ENCODE data around the gene CDKN2AIPNL. TPM values are rescaled to one million over a fixed set of nuclear protein-coding genes. Genes with fewer than 3 reads are reported as not detected.
"Not testable (repeated sequence)": the region's sequence is repeated elsewhere in the genome, so short reads cannot be mapped to it uniquely, and the experiment has no call there.

CDKN2AIPNL gene
- total RNA-seq, 1 donor from 2014 or later, result 37.1 TPM

DNA sequence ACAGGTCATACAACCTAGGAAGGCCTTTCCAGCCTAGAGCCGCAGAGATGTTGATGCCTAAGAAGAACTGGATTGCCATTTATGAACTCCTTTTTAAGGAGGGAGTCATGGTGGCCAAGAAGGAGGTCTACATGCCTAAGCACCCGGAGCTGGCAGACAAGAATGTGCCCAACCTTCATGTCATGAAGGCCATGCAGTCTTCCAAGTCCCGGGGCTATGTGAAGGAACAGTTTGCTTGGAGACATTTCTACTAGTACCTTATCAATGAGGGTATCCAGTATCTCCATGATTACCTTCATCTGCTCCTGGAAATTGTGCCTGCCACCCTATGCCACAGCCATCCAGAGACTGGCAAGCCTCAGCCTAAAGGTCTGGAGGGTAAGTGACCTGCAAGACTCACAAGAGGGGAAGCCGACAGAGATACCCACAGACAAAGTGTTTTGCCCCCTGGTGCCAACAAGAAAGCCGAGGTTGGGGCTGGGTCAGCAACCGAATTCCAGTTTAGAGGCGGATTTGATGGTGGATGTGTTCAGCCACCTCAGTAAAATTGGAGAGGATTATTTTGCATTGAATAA is 11.2 kb upstream of the CDKN2AIPNL start:
- H3K36me3 ChIP-seq (ENCODE audit: control insufficient read depth, insufficient read depth, low read length), result no peaks in the 10 kb centered on the region
- TF ChIP-seq, protein P1, sequence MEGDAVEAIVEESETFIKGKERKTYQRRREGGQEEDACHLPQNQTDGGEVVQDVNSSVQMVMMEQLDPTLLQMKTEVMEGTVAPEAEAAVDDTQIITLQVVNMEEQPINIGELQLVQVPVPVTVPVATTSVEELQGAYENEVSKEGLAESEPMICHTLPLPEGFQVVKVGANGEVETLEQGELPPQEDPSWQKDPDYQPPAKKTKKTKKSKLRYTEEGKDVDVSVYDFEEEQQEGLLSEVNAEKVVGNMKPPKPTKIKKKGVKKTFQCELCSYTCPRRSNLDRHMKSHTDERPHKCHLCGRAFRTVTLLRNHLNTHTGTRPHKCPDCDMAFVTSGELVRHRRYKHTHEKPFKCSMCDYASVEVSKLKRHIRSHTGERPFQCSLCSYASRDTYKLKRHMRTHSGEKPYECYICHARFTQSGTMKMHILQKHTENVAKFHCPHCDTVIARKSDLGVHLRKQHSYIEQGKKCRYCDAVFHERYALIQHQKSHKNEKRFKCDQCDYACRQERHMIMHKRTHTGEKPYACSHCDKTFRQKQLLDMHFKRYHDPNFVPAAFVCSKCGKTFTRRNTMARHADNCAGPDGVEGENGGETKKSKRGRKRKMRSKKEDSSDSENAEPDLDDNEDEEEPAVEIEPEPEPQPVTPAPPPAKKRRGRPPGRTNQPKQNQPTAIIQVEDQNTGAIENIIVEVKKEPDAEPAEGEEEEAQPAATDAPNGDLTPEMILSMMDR (IDR thresholded peaks at IDR 0.05; ENCODE audit: insufficient read depth, low read length, severe bottlenecking), result no peak
- no peak overlapping the region for H3K4me3 ChIP-seq (ENCODE audit: low read depth, low read length)
- DNase-seq (ENCODE audit: low read depth), result no peak
- H3K27me3 ChIP-seq (ENCODE audit: control insufficient read depth, insufficient read depth, low read length), result no peaks in the 10 kb centered on the region
- no peak for FAIRE-seq

DNA sequence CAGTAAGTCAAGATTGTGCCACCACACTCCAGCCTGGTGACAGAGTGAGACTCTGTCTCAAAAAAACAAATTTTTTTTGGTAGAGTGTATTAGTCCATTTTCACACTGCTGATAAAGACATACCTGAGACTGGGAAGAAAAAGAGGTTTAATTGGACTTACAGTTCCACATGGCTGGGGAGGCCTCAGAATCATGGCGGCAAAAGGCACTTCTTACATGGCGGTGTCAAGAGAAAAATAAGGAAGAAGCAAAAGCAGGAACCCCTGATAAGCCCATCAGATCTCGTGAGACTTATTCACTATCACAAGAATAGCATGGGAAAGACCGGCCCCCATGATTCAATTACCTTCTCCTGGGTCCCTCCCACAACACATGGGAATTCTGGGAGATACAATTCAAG is 9.4 kb upstream of the CDKN2AIPNL start:
- not testable (repeated sequence) for H3K36me3 ChIP-seq (ENCODE audit: control insufficient read depth, insufficient read depth, low read length); FAIRE-seq; H3K4me3 ChIP-seq (ENCODE audit: low read depth, low read length); H3K27me3 ChIP-seq (ENCODE audit: control insufficient read depth, insufficient read depth, low read length); DNase-seq (ENCODE audit: low read depth)

DNA sequence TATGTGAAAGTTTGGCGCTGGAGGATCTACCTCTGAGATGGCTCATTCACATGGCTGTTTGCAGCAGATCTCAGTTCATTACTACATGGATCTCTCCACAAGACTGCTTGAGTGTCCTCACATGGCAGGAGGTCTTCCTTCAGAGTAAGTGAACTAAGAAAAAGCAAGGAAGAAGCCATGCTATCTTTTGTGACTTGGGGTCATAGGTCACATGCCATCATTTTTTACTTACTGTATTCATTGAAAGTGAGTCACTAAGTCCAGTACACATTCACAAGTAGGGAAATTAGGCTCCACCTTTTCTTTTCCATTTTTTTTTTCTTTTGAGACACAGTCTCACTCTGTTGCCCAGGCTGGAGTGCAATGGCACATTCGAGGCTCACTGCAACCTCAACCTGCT is 8.7 kb upstream of the CDKN2AIPNL start:
- FAIRE-seq (no peak), DNase-seq (ENCODE audit: low read depth) (peak; percentile 28)

DNA sequence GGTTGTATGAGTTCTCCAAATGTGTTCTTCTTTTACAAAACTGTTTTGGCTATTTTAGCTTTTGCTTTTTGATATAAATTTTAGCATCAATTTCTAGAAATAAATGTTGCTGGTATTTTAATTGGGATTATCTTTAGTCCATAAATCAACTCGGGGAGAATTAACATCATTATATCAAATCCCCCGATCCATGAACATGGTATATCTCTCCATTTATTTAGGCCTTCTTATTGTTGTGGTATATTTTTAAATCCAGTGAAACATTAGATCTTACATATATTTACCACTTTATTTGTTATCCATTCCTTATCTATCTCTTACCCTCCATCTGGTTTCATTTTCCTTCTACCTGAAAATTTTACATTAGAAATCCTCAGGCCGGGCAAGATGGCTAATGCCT is 7.3 kb upstream of the CDKN2AIPNL start:
- Histone ChIP-seq H3K4me3 (ENCODE audit: low read depth, low read length) (no peak overlapping the region), H3K27me3 (ENCODE audit: control insufficient read depth, insufficient read depth, low read length) (no peaks in the 10 kb centered on the region), H3K36me3 (ENCODE audit: control insufficient read depth, insufficient read depth, low read length) (no peaks in the 10 kb centered on the region)
- DNase-seq (ENCODE audit: low read depth) (no peak), FAIRE-seq (no peak)
- TF ChIP-seq, protein P1 (IDR thresholded peaks at IDR 0.05; ENCODE audit: insufficient read depth, low read length, severe bottlenecking), result no peak

More for the DNA sequence above, 8.7 kb upstream of the CDKN2AIPNL start:
- TF ChIP-seq, protein P1 (IDR thresholded peaks at IDR 0.05; ENCODE audit: insufficient read depth, low read length, severe bottlenecking), result no peak
- H3K27me3 ChIP-seq (ENCODE audit: control insufficient read depth, insufficient read depth, low read length), result no peaks in the 10 kb centered on the region
- H3K36me3 ChIP-seq (ENCODE audit: control insufficient read depth, insufficient read depth, low read length), result no peaks in the 10 kb centered on the region
- no peak overlapping the region for H3K4me3 ChIP-seq (ENCODE audit: low read depth, low read length)

DNA sequence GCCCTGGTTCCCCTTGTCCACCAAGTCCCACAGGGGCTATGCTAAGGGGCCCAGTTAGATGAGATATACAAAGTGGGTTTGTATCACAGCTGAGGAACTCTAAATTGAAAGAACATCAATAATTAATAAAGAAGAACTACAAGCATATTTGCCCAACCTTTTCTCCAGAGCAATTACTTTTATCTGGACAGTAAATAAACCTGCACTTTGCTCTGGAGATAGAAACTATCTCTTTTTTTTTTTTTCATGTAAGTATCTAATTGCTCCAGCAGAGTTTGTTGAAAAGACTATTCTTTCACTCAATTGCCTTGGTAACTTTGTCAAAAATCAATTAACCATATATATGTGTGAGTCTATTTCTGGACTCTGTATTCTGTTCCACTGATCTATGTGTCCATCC is 6.0 kb upstream of the CDKN2AIPNL start:
- FAIRE-seq, result no peak
- no peaks in the 10 kb centered on the region for H3K36me3 ChIP-seq (ENCODE audit: control insufficient read depth, insufficient read depth, low read length)
- H3K4me3 ChIP-seq (ENCODE audit: low read depth, low read length), result no peak overlapping the region
- TF ChIP-seq, protein P1 (IDR thresholded peaks at IDR 0.05; ENCODE audit: insufficient read depth, low read length, severe bottlenecking), result no peak
- DNase-seq (ENCODE audit: low read depth), result no peak
- no peaks in the 10 kb centered on the region for H3K27me3 ChIP-seq (ENCODE audit: control insufficient read depth, insufficient read depth, low read length)

DNA sequence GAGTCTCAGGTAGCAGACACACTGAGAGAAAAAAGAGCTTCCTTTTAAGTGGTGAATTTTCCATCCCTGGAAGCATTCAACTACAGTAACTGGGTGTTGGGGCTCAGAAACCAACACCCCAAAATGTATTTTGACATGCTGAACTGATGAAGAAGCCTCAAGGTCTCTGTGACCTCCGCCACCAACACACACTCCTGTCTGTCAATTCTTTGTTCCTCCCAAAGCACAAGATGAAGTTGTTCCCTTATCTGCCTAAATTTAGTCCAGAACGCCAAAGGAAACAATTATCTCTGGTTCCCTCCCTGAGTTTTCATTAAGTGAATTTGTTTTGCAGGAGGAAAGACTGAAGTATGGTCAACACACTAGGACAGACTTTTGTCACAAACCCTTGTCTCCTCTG is 1.4 kb upstream of the CDKN2AIPNL start:
- DNase-seq (ENCODE audit: low read depth) (no peak), FAIRE-seq (no peak)
- TF ChIP-seq, protein P1 (IDR thresholded peaks at IDR 0.05; ENCODE audit: insufficient read depth, low read length, severe bottlenecking), result no peak
- peaks cover 2% of the 10 kb centered on the region for H3K36me3 ChIP-seq (ENCODE audit: control insufficient read depth, insufficient read depth, low read length)
- H3K27me3 ChIP-seq (ENCODE audit: control insufficient read depth, insufficient read depth, low read length), result no peaks in the 10 kb centered on the region
- no peak overlapping the region for H3K4me3 ChIP-seq (ENCODE audit: low read depth, low read length)
